Mesenchymal stem cell (in vitro differentiated cells and primary cell): ENCODE results near the gene BRD7.
A peak's percentile ranks its signal among the peaks of the same experiment; 100 is the strongest.

ENCODE experiments used
- DNase-seq: peaks from one replicate; pipeline ENCODE4 v3.0.0-alpha.2; 2013
- H2AFZ ChIP-seq: one replicate; pipeline ENCODE4 v1.6.1; 2013; ENCODE audit warnings: low read depth, mild to moderate bottlenecking, control low read depth, inconsistent platforms, low read length, moderate library complexity
- H2AK5ac ChIP-seq: 2 replicates; pipeline ENCODE4 v1.6.1; 2013; ENCODE audit warnings: low read length, moderate library complexity, mild to moderate bottlenecking, inconsistent platforms; ENCODE audit not compliant: severe bottlenecking
- H2BK120ac ChIP-seq: one replicate; pipeline ENCODE4 v1.6.1; 2013; ENCODE audit warnings: low read depth, mild to moderate bottlenecking, inconsistent platforms, low read length, moderate library complexity
- H2BK12ac ChIP-seq, 2 experiments: one replicate each; pipeline ENCODE4 v1.6.1; 2013; ENCODE audit warnings: inconsistent platforms in 2 of 2, low read length in 2 of 2, mild to moderate bottlenecking in 2 of 2, moderate library complexity in 2 of 2, control low read depth in 1 of 2
- H2BK15ac ChIP-seq: one replicate; pipeline ENCODE4 v1.6.1; 2013; ENCODE audit warnings: mild to moderate bottlenecking, low read depth, inconsistent platforms; ENCODE audit not compliant: poor library complexity, severe bottlenecking
- H2BK5ac ChIP-seq: 2 replicates; pipeline ENCODE4 v1.6.1; 2013; ENCODE audit warnings: low read depth, mild to moderate bottlenecking, low read length, control low read depth, inconsistent platforms; ENCODE audit not compliant: poor library complexity, severe bottlenecking
- H3K14ac ChIP-seq, 2 experiments: one replicate each; pipeline ENCODE4 v1.6.1; 2013; ENCODE audit warnings: inconsistent platforms in 2 of 2, low read length in 2 of 2, control low read depth in 1 of 2, mild to moderate bottlenecking in 1 of 2, moderate library complexity in 1 of 2
- H3K18ac ChIP-seq, 2 experiments: one replicate each; pipeline ENCODE4 v1.6.1; 2013; ENCODE audit warnings: inconsistent platforms in 2 of 2, low read length in 2 of 2, control low read depth in 1 of 2, low read depth in 1 of 2, mild to moderate bottlenecking in 1 of 2
- H3K23ac ChIP-seq, 2 experiments: one replicate each; pipeline ENCODE4 v1.6.1; 2013; ENCODE audit warnings: inconsistent platforms in 2 of 2, low read length in 2 of 2, mild to moderate bottlenecking in 2 of 2, moderate library complexity in 2 of 2, control low read depth in 1 of 2
- H3K27ac ChIP-seq: 2 replicates; pipeline ENCODE4 v1.5.1; 2013; ENCODE audit warnings: mild to moderate bottlenecking, moderate library complexity, low read length, control low read depth, inconsistent platforms; ENCODE audit not compliant: poor library complexity, severe bottlenecking
- H3K27me3 ChIP-seq, 2 experiments: 2 replicates each; pipeline versions ENCODE4 v1.6.1 to v1.7.0; 2013; ENCODE audit warnings: low read length in 2 of 2, mild to moderate bottlenecking in 2 of 2, moderate library complexity in 2 of 2, control low read depth in 1 of 2, inconsistent platforms in 1 of 2; ENCODE audit not compliant: control insufficient read depth in 1 of 2, insufficient read depth in 1 of 2
- H3K36me3 ChIP-seq, 2 experiments: 2 replicates each; pipeline versions ENCODE4 v1.6.1 to v1.7.0; 2013; ENCODE audit warnings: low read length in 2 of 2, control low read depth in 1 of 2, inconsistent platforms in 1 of 2, low read depth in 1 of 2, mild to moderate bottlenecking in 1 of 2; ENCODE audit not compliant: insufficient read depth in 2 of 2, control insufficient read depth in 1 of 2
- H3K4ac ChIP-seq, 2 experiments: one replicate each; pipeline ENCODE4 v1.6.1; 2013; ENCODE audit warnings: inconsistent platforms in 2 of 2, low read length in 2 of 2, mild to moderate bottlenecking in 2 of 2, moderate library complexity in 2 of 2, control low read depth in 1 of 2, low read depth in 1 of 2
- H3K4me1 ChIP-seq: 2 replicates; pipeline ENCODE4 v1.6.1; 2013; ENCODE audit warnings: low read depth, low read length, control low read depth; ENCODE audit not compliant: control insufficient read depth, insufficient read depth
- H3K4me2 ChIP-seq: 2 replicates; pipeline ENCODE4 v1.6.1; 2013; ENCODE audit warnings: low read length, mild to moderate bottlenecking, inconsistent platforms; ENCODE audit not compliant: poor library complexity, severe bottlenecking
- H3K4me3 ChIP-seq, 2 experiments: 2 replicates each; pipeline versions ENCODE4 v1.5.1 to v1.7.0; 2013; ENCODE audit warnings: low read length in 2 of 2, mild to moderate bottlenecking in 2 of 2, control low read depth in 1 of 2, low read depth in 1 of 2; ENCODE audit not compliant: insufficient read depth in 1 of 2
- H3K79me1 ChIP-seq: replicated peaks from 2 replicates; pipeline ENCODE4 v1.6.1; 2013; ENCODE audit warnings: mild to moderate bottlenecking, control low read depth, low read length, inconsistent platforms; ENCODE audit not compliant: poor library complexity, severe bottlenecking
- H3K9ac ChIP-seq: 2 replicates; pipeline ENCODE4 v1.7.0; 2013; ENCODE audit warnings: mild to moderate bottlenecking, low read length, moderate library complexity
- H3K9me3 ChIP-seq: 2 replicates; pipeline ENCODE4 v1.7.0; 2013; ENCODE audit warnings: mild to moderate bottlenecking, low read length; ENCODE audit not compliant: control insufficient read depth
- H4K8ac ChIP-seq: one replicate; pipeline ENCODE4 v1.6.1; 2013; ENCODE audit warnings: inconsistent platforms, mild to moderate bottlenecking, low read length, moderate library complexity
- H4K91ac ChIP-seq: one replicate; pipeline ENCODE4 v1.6.1; 2013; ENCODE audit warnings: mild to moderate bottlenecking, low read length, inconsistent platforms
- WGBS: methylation state at CpG from one replicate; pipeline ENCODE4 v1.1.7; 2013; ENCODE audit warnings: mixed read lengths; 5-methylcytosine and 5-hydroxymethylcytosine counted together

The BRD7 gene

DNA sequence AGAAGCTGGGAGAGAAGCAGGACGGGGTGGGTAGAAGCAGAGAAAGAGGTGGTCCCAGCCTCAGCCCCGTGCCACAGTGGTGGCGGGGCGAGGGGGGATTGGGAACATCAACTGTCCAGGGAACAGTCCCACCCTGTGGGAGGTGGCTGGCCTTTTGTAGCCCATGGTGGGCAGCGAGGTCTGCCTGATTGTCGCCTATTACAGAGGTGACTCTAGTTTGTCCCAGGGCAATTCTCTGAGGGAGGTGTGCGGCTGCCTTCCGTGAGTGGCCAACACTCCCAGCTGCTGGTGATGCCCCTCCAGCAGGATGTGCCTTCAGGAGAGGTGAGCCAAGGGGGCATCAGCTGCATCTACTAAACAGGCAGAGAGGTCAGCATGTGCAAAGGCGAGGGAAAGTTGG, 5.0 kb upstream of the BRD7 start:
- no peak for DNase-seq
- Histone ChIP-seq H3K9ac (no peak overlapping the region), H2AFZ (no peak overlapping the region), H2BK15ac (no peak overlapping the region), H3K23ac (no peak overlapping the region), H2BK12ac (no peak overlapping the region), H2BK5ac (no peak overlapping the region), H3K9me3 (no peaks in the 10 kb centered on the region), H3K27ac (no peak overlapping the region), H3K4me3 (no peak overlapping the region), H3K14ac (no peak overlapping the region), H4K8ac (no peak overlapping the region), H3K27me3 (peaks cover 5 to 7% of the 10 kb centered on the region in 2 experiments), H2AK5ac (no peak overlapping the region), H3K4ac (no peak overlapping the region), H3K79me1 (no peaks in the 10 kb centered on the region), H2BK120ac (no peak overlapping the region), H3K4me1 (peaks cover 6% of the 10 kb centered on the region), H3K36me3 (no peaks in the 10 kb centered on the region), H4K91ac (no peak overlapping the region), H3K18ac (no peak overlapping the region), H3K4me2 (no peak overlapping the region)
- 93% methylated on average over 9 of the region's 9 CpGs for WGBS

DNA sequence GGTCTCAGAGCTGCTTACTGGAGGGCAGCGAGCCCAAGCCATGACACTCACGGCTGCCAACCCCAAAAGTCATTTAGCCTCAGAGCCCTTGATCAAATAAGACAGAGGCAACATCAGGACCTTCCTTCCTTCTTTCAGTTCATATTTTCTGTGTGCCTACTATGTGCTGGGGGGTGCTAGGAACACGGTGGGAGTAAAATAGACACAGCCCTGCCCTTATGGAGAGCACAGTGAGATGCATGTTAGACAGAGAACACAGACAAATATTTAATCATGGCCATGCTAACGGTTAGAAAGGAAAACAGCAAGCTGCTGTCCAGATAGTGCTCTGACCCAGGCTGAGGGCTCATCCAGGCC, 4.5 kb upstream of the BRD7 start:
- no peak overlapping the region for H3K14ac ChIP-seq
- H2AK5ac ChIP-seq = no peak overlapping the region
- peaks cover 6% of the 10 kb centered on the region for H3K4me1 ChIP-seq
- H3K36me3 ChIP-seq = no peaks in the 10 kb centered on the region
- H3K79me1 ChIP-seq = peaks cover under 1% of the 10 kb centered on the region
- 90% methylated on average over 4 of the region's 4 CpGs for WGBS
- no peaks in the 10 kb centered on the region for H3K9me3 ChIP-seq
- H3K4ac ChIP-seq = no peak overlapping the region
- H4K8ac ChIP-seq = no peak overlapping the region
- H4K91ac ChIP-seq = no peak overlapping the region
- H3K18ac ChIP-seq = no peak overlapping the region
- H2AFZ ChIP-seq = no peak overlapping the region
- no peak overlapping the region for H3K27ac ChIP-seq
- H3K4me3 ChIP-seq = no peak overlapping the region
- no peak overlapping the region for H2BK15ac ChIP-seq
- H3K9ac ChIP-seq = no peak overlapping the region
- no peak overlapping the region for H2BK120ac ChIP-seq
- no peak overlapping the region for H2BK5ac ChIP-seq
- H3K27me3 ChIP-seq = peaks cover 4 to 5% of the 10 kb centered on the region in 2 experiments
- H2BK12ac ChIP-seq = no peak overlapping the region
- DNase-seq = no peak
- no peak overlapping the region for H3K23ac ChIP-seq
- H3K4me2 ChIP-seq = no peak overlapping the region

DNA sequence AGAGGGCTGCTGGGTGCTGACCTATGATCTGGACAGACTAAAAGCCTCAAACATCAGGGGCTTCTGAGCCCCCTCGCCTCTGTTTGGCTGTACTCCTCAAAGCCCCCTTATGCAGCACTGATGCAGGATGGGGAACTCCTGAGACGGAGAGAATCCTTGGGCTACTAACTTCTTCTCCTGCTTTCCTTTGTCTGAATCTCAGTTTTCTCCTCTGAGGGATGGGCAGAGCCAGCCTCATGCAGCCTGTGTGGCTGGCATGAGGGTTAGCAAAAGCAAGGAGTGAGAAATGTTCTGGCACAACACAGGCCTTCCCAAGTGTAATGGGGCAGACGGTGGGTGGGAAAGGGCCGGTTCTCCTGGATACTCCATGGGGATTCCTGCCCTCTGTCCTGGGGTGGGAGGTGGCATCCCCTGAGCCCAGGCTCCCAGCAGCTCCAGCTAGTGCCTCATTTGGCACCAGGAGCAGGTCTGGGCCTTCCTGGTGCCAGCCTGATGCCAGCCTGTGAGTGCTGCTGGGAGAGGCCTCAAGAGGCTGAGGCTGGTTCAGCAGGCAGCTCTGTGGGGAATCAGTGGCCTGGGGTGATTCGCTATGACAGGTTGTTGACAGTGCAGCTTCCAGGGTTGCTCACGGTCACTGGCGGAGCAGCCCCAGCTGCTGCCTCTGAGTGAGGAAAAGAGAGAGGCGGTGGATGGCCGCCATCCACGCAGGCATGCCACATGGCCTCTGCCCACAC, 4.0 kb upstream of the BRD7 start:
- H3K9ac ChIP-seq = peak overlapping the region; percentile 6
- peaks cover 6% of the 10 kb centered on the region for H3K4me1 ChIP-seq
- no peak overlapping the region for H3K4me3 ChIP-seq
- no peak overlapping the region for H2AK5ac ChIP-seq
- whole genome bisulfite sequencing = 70% methylated on average over 7 of the region's 10 CpGs
- no peak overlapping the region for H3K18ac ChIP-seq
- H2BK120ac ChIP-seq = no peak overlapping the region
- H3K14ac ChIP-seq = no peak overlapping the region
- no peak overlapping the region for H2BK12ac ChIP-seq
- peaks cover 4% of the 10 kb centered on the region for H3K79me1 ChIP-seq
- H2BK15ac ChIP-seq = no peak overlapping the region
- H3K4ac ChIP-seq = no peak overlapping the region
- peak; percentile 14 for DNase-seq
- peaks cover 4 to 5% of the 10 kb centered on the region in 2 experiments for H3K27me3 ChIP-seq
- no peak overlapping the region for H2BK5ac ChIP-seq
- no peak overlapping the region for H2AFZ ChIP-seq
- no peaks in the 10 kb centered on the region for H3K36me3 ChIP-seq
- no peaks in the 10 kb centered on the region for H3K9me3 ChIP-seq
- peak overlapping the region; percentile 43 for H4K91ac ChIP-seq
- no peak overlapping the region for H3K23ac ChIP-seq
- H4K8ac ChIP-seq = no peak overlapping the region
- no peak overlapping the region for H3K27ac ChIP-seq
- H3K4me2 ChIP-seq = no peak overlapping the region

DNA sequence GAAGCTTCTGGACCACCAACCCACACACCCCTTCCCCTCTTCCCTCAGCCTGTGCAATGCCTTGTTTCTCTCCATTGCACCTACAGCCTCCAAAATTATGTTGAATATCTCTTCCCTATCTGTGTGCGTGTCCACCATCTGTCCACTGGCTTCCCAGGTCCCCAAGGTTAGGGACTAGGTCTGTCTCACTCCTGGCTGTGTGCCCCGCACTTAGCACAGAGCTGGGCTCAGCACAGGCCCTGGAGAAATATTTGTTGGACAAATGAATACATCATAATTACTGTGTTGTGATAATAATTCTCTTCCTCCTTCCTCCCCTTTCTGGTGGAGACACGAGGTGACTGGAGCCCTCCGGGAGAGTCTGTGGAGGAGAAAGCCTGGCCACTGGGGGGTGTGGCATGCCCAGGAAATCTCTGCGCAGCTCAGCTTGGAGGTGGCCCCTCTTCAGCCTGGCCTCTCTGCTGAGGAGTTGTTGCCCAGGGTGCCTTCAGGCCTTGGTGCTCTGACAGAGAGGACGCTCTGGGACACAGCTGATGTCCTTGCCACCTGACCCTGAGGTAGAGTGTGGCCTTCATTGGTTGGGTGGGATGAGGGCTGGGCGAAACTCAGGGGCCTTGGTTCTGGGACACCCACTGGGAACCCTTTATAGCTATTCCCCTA, 3.3 kb upstream of the BRD7 start:
- Histone ChIP-seq H3K23ac (no peak overlapping the region), H3K9ac (no peak overlapping the region), H4K91ac (no peak overlapping the region), H2BK15ac (no peak overlapping the region), H2BK12ac (no peak overlapping the region), H2BK5ac (no peak overlapping the region), H2AK5ac (no peak overlapping the region), H3K18ac (no peak overlapping the region), H3K4me2 (no peak overlapping the region), H3K14ac (no peak overlapping the region), H3K36me3 (no peaks in the 10 kb centered on the region), H2BK120ac (no peak overlapping the region), H2AFZ (no peak overlapping the region), H4K8ac (no peak overlapping the region), H3K9me3 (no peaks in the 10 kb centered on the region), H3K4me3 (no peak overlapping the region), H3K27ac (no peak overlapping the region), H3K27me3 (peaks cover 4 to 5% of the 10 kb centered on the region in 2 experiments), H3K4me1 (peaks cover 8% of the 10 kb centered on the region), H3K79me1 (peaks cover 8% of the 10 kb centered on the region), H3K4ac (no peak overlapping the region)
- DNase-seq = no peak
- 54% methylated on average over 6 of the region's 7 CpGs for WGBS
